Neutrophil (primary cell): Measurements from ENCODE around the gene NRG2.

Experiments
- H3K27ac ChIP-seq: fragments of 200-600 bp; sonication (generic); 2 replicates; pipeline ENCODE4 v1.5.1; 2016; ENCODE audit warnings: mild to moderate bottlenecking, moderate library complexity
- H3K27me3 ChIP-seq: fragments of 200-600 bp; sonication (generic); 2 replicates; pipeline ENCODE4 v1.6.0; 2016; ENCODE audit warnings: mild to moderate bottlenecking
- H3K36me3 ChIP-seq: fragments of 200-600 bp; sonication (generic); 2 replicates; pipeline ENCODE4 v1.5.1; 2017
- H3K4me1 ChIP-seq, 2 experiments: fragments of 200-600 bp in 1 of 2; sonication (generic) in 1 of 2; 1 replicate in 1 of 2; 2 replicates in 1 of 2; pipeline versions ENCODE4 v1.5.1 to v1.6.1; 2013 to 2016; ENCODE audit warnings: low read depth in 1 of 2, low read length in 1 of 2, mild to moderate bottlenecking in 1 of 2, moderate library complexity in 1 of 2; ENCODE audit not compliant: control insufficient read depth in 1 of 2, insufficient read depth in 1 of 2
- H3K4me3 ChIP-seq, 2 experiments: fragments of 200-600 bp in 1 of 2; sonication (generic) in 1 of 2; 1 replicate in 1 of 2; 2 replicates in 1 of 2; pipeline ENCODE4 v1.5.1; 2013 to 2016; ENCODE audit warnings: low read depth in 1 of 2, low read length in 1 of 2, mild to moderate bottlenecking in 1 of 2, moderate library complexity in 1 of 2
- H3K9me3 ChIP-seq: fragments of 200-600 bp; sonication (generic); 2 replicates; pipeline ENCODE4 v1.5.1; 2016
- CTCF ChIP-seq: fragments of 200-600 bp; sonication (generic); IDR thresholded peaks from 2 replicates; pipeline ENCODE4 v1.5.1; 2016; ENCODE audit warnings: antibody characterized with exemption

Gene NRG2

GRCh38 chr5:139862313-139862712, 180.8 kb downstream of the NRG2 start:
- TF ChIP-seq CTCF: no peak

GRCh38 chr5:139861889-139862207, 181.3 kb downstream of the NRG2 start:
- H3K4me1 ChIP-seq: no peaks in the 10 kb centered on the region
- no peak for TF ChIP-seq CTCF
- no peak overlapping the region for H3K27ac ChIP-seq
- no peaks in the 10 kb centered on the region for H3K36me3 ChIP-seq
- H3K27me3 ChIP-seq: peaks cover 26% of the 10 kb centered on the region
- no peaks in the 10 kb centered on the region for H3K9me3 ChIP-seq
- no peak overlapping the region for H3K4me3 ChIP-seq

More at GRCh38 chr5:139862313-139862712, 180.8 kb downstream of the NRG2 start:
- Histone ChIP-seq H3K4me3 (no peak overlapping the region), H3K27me3 (peaks cover 28% of the 10 kb centered on the region), H3K27ac (no peak overlapping the region), H3K9me3 (no peaks in the 10 kb centered on the region), H3K4me1 (no peaks in the 10 kb centered on the region), H3K36me3 (no peaks in the 10 kb centered on the region)

- H3K27me3 ChIP-seq: peaks cover 24% of the 10 kb centered on the region
- no peak for TF ChIP-seq CTCF
- no peaks in the 10 kb centered on the region for H3K36me3 ChIP-seq
- H3K9me3 ChIP-seq: no peaks in the 10 kb centered on the region
- no peak overlapping the region for H3K27ac ChIP-seq
- no peaks in the 10 kb centered on the region for H3K4me1 ChIP-seq
- no peak overlapping the region for H3K4me3 ChIP-seq
These were observed 181.8 kb downstream of the NRG2 start for GRCh38 chr5:139861021-139861888.

GRCh38 chr5:139859013-139859412, 184.1 kb downstream of the NRG2 start:
- peaks cover 24% of the 10 kb centered on the region for H3K27me3 ChIP-seq
- no peaks in the 10 kb centered on the region for H3K36me3 ChIP-seq
- H3K9me3 ChIP-seq: no peaks in the 10 kb centered on the region
- H3K4me1 ChIP-seq: no peaks in the 10 kb centered on the region
- no peak for TF ChIP-seq CTCF
- no peak overlapping the region for H3K4me3 ChIP-seq
- no peak overlapping the region for H3K27ac ChIP-seq

- H3K4me1 ChIP-seq: no peaks in the 10 kb centered on the region
- H3K27ac ChIP-seq: no peak overlapping the region
- no peak for TF ChIP-seq CTCF
- no peaks in the 10 kb centered on the region for H3K36me3 ChIP-seq
- H3K9me3 ChIP-seq: no peaks in the 10 kb centered on the region
- peaks cover 24% of the 10 kb centered on the region for H3K27me3 ChIP-seq
- no peak overlapping the region for H3K4me3 ChIP-seq
These were observed 186.4 kb downstream of the NRG2 start for GRCh38 chr5:139856714-139857113.
